Testis (tissue), 2 donors: ENCODE results near the gene MAGEA12.
"Not testable (repeated sequence)": the region's sequence is repeated elsewhere in the genome, so short reads cannot be mapped to it uniquely, and the experiment has no call there.

Experiments used
- POLR2A ChIP-seq: fragments of 450-650 bp; IDR thresholded peaks from one replicate; pipeline ENCODE4 v1.6.1; 2017; ENCODE audit warnings: antibody characterized with exemption, mild to moderate bottlenecking, moderate library complexity
- TF ChIP-seq, protein P1 (sequence below), 3 experiments: fragments of 450-650 bp in 2 of 3; fragments of 200-600 bp in 1 of 3; sonication (generic) in 1 of 3; IDR thresholded peaks; one replicate each; pipeline ENCODE4 v1.5.1; 2016 to 2019; ENCODE audit warnings: antibody characterized with exemption in 3 of 3, mild to moderate bottlenecking in 2 of 3, moderate library complexity in 1 of 3

DNA sequence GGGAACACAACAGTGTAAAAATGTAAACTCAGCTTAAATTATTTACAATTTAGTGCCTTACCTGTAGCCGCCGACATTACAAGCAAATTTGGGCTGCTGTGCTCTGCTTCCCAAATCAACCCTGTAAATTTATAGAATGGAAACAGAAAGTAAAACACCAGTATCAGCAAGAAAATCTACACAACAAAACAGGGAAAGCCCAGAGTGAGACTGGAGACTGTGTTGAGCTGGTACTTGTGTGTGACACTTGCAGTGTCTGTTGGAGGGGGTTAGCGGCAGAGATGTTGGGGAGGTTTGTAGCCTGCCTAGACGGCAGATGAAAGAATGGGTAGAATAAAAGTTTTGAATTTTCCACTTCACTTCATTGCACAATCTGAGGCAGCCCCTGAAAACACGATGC lies 20.4 kb upstream of the MAGEA12 start:
- TF ChIP-seq POLR2A, result not testable (repeated sequence)
- TF ChIP-seq, protein P1, sequence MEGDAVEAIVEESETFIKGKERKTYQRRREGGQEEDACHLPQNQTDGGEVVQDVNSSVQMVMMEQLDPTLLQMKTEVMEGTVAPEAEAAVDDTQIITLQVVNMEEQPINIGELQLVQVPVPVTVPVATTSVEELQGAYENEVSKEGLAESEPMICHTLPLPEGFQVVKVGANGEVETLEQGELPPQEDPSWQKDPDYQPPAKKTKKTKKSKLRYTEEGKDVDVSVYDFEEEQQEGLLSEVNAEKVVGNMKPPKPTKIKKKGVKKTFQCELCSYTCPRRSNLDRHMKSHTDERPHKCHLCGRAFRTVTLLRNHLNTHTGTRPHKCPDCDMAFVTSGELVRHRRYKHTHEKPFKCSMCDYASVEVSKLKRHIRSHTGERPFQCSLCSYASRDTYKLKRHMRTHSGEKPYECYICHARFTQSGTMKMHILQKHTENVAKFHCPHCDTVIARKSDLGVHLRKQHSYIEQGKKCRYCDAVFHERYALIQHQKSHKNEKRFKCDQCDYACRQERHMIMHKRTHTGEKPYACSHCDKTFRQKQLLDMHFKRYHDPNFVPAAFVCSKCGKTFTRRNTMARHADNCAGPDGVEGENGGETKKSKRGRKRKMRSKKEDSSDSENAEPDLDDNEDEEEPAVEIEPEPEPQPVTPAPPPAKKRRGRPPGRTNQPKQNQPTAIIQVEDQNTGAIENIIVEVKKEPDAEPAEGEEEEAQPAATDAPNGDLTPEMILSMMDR (IDR thresholded peaks at IDR 0.05), result not testable (repeated sequence)
